Measurements from ENCODE around the gene RNF150. TPM values are rescaled to one million over a fixed set of nuclear protein-coding genes. Genes with fewer than 3 reads are reported as not detected.

The RNF150 gene
- total and polyA plus RNA-seq, 4 experiments from 2014 or later, result not detected

- ChIA-PET POLR2A (ENCODE audit: partially characterized antibody) (no interaction called here), CTCF (ENCODE audit: partially characterized antibody) (no interaction called here)
- H3K4me1 ChIP-seq (ENCODE audit: insufficient read depth, low read length), result no peaks in the 10 kb centered on the region
- H3K27me3 ChIP-seq (ENCODE audit: insufficient read depth, low read length), result no peaks in the 10 kb centered on the region
- H3K4me1 Mint-ChIP-seq, result no peaks in the 10 kb centered on the region
- H3K4me3 ChIP-seq (ENCODE audit: low read length in 2 of 2), result no peak overlapping the region
- H3K9me3 ChIP-seq (ENCODE audit: control insufficient read depth in 1 of 2, low read length in 2 of 2), result no peaks in the 10 kb centered on the region
- H3K27me3 Mint-ChIP-seq, result peaks cover 2 to 7% of the 10 kb centered on the region in 2 donors
- no peak for DNase-seq
- no peak overlapping the region for H3K4me3 Mint-ChIP-seq
- peaks cover 0 to 8% (median 3%) of the 10 kb centered on the region in 8 donors for H3K9me3 Mint-ChIP-seq
- no peak overlapping the region for H3K27ac Mint-ChIP-seq
- no peaks in the 10 kb centered on the region for H3K36me3 ChIP-seq (ENCODE audit: insufficient read depth, low read length)
- no peak overlapping the region for H3K27ac ChIP-seq (ENCODE audit: low read depth, low read length)
- no peaks in the 10 kb centered on the region for H3K36me3 Mint-ChIP-seq
- intact Hi-C loops (cut with micrococcal nuclease), result no loop called here
Measured at GRCh38 chr4:141120036-141120593, 13.2 kb downstream of the RNF150 start.

GRCh38 chr4:141119071-141119470, 14.2 kb downstream of the RNF150 start:
- no peak overlapping the region for H3K4me3 ChIP-seq (ENCODE audit: low read length in 2 of 2)
- ChIA-PET CTCF (ENCODE audit: partially characterized antibody) (no interaction called here), POLR2A (ENCODE audit: partially characterized antibody) (no interaction called here)
- H3K9me3 ChIP-seq (ENCODE audit: control insufficient read depth in 1 of 2, low read length in 2 of 2), result no peaks in the 10 kb centered on the region
- Mint-ChIP-seq H3K36me3 (no peaks in the 10 kb centered on the region), H3K9me3 (peaks cover 0 to 9% (median 5%) of the 10 kb centered on the region in 8 donors), H3K27me3 (peaks cover under 1 to 13% of the 10 kb centered on the region in 2 donors), H3K4me3 (no peak overlapping the region), H3K27ac (no peak overlapping the region), H3K4me1 (no peaks in the 10 kb centered on the region)
- no peaks in the 10 kb centered on the region for H3K4me1 ChIP-seq (ENCODE audit: insufficient read depth, low read length)
- no peaks in the 10 kb centered on the region for H3K27me3 ChIP-seq (ENCODE audit: insufficient read depth, low read length)
- DNase-seq, result no peak
- H3K27ac ChIP-seq (ENCODE audit: low read depth, low read length), result no peak overlapping the region
- intact Hi-C loops (cut with micrococcal nuclease), result no loop called here
- no peaks in the 10 kb centered on the region for H3K36me3 ChIP-seq (ENCODE audit: insufficient read depth, low read length)

- Mint-ChIP-seq H3K4me1 (no peaks in the 10 kb centered on the region), H3K27ac (no peak overlapping the region), H3K36me3 (no peaks in the 10 kb centered on the region), H3K9me3 (peaks cover 2 to 12% (median 5%) of the 10 kb centered on the region in 8 donors), H3K27me3 (peaks cover 5 to 8% of the 10 kb centered on the region in 2 donors), H3K4me3 (no peak overlapping the region)
- no peak overlapping the region for H3K4me3 ChIP-seq (ENCODE audit: low read length in 2 of 2)
- no peak for DNase-seq
- intact Hi-C loops (cut with micrococcal nuclease), result no loop called here
- ChIA-PET CTCF (ENCODE audit: partially characterized antibody) (no interaction called here), POLR2A (ENCODE audit: partially characterized antibody) (no interaction called here)
- H3K36me3 ChIP-seq (ENCODE audit: insufficient read depth, low read length), result no peaks in the 10 kb centered on the region
- no peaks in the 10 kb centered on the region for H3K4me1 ChIP-seq (ENCODE audit: insufficient read depth, low read length)
- no peak overlapping the region for H3K27ac ChIP-seq (ENCODE audit: low read depth, low read length)
- H3K9me3 ChIP-seq (ENCODE audit: control insufficient read depth in 1 of 2, low read length in 2 of 2), result no peaks in the 10 kb centered on the region
- H3K27me3 ChIP-seq (ENCODE audit: insufficient read depth, low read length), result no peaks in the 10 kb centered on the region
Measured at GRCh38 chr4:141118381-141118780, 14.9 kb downstream of the RNF150 start.

- ChIA-PET CTCF (ENCODE audit: partially characterized antibody) (no interaction called here), POLR2A (ENCODE audit: partially characterized antibody) (no interaction called here)
- peaks cover 6 to 10% of the 10 kb centered on the region in 2 donors for H3K27me3 Mint-ChIP-seq
- Histone ChIP-seq H3K27me3 (ENCODE audit: insufficient read depth, low read length) (no peaks in the 10 kb centered on the region), H3K27ac (ENCODE audit: low read depth, low read length) (no peak overlapping the region), H3K36me3 (ENCODE audit: insufficient read depth, low read length) (no peaks in the 10 kb centered on the region), H3K4me3 (ENCODE audit: low read length in 2 of 2) (no peak overlapping the region), H3K4me1 (ENCODE audit: insufficient read depth, low read length) (no peaks in the 10 kb centered on the region), H3K9me3 (ENCODE audit: control insufficient read depth in 1 of 2, low read length in 2 of 2) (no peaks in the 10 kb centered on the region)
- no peaks in the 10 kb centered on the region for H3K4me1 Mint-ChIP-seq
- intact Hi-C loops (cut with micrococcal nuclease), result no loop called here
- H3K4me3 Mint-ChIP-seq, result no peak overlapping the region
- H3K36me3 Mint-ChIP-seq, result no peaks in the 10 kb centered on the region
- peaks cover 2 to 15% (median 6%) of the 10 kb centered on the region in 8 donors for H3K9me3 Mint-ChIP-seq
- no peak overlapping the region for H3K27ac Mint-ChIP-seq
- no peak for DNase-seq
Measured at GRCh38 chr4:141117935-141118334, 15.3 kb downstream of the RNF150 start.

GRCh38 chr4:141109983-141110382, 23.3 kb downstream of the RNF150 start:
- H3K4me1 Mint-ChIP-seq, result no peaks in the 10 kb centered on the region
- peaks cover 7 to 16% of the 10 kb centered on the region in 2 donors for H3K27me3 Mint-ChIP-seq

GRCh38 chr4:141107927-141108326, 25.3 kb downstream of the RNF150 start:
- no peak overlapping the region for H3K4me3 ChIP-seq (ENCODE audit: low read length in 2 of 2)
- H3K27me3 ChIP-seq (ENCODE audit: insufficient read depth, low read length), result no peaks in the 10 kb centered on the region
- H3K36me3 ChIP-seq (ENCODE audit: insufficient read depth, low read length), result no peaks in the 10 kb centered on the region
- intact Hi-C loops (cut with micrococcal nuclease), result no loop called here
- peaks cover 2 to 7% of the 10 kb centered on the region in 2 donors for H3K27me3 Mint-ChIP-seq
- no peaks in the 10 kb centered on the region for H3K9me3 ChIP-seq (ENCODE audit: control insufficient read depth in 1 of 2, low read length in 2 of 2)
- ChIA-PET POLR2A (ENCODE audit: partially characterized antibody) (no interaction called here), CTCF (ENCODE audit: partially characterized antibody) (no interaction called here)
- H3K36me3 Mint-ChIP-seq, result no peaks in the 10 kb centered on the region
- H3K27ac Mint-ChIP-seq, result no peak overlapping the region
- no peak overlapping the region for H3K27ac ChIP-seq (ENCODE audit: low read depth, low read length)
- H3K9me3 Mint-ChIP-seq, result peaks cover 0 to 4% (median 0%) of the 10 kb centered on the region in 8 donors
- no peak overlapping the region for H3K4me3 Mint-ChIP-seq
- DNase-seq, result no peak
- H3K4me1 Mint-ChIP-seq, result no peaks in the 10 kb centered on the region
- H3K4me1 ChIP-seq (ENCODE audit: insufficient read depth, low read length), result no peaks in the 10 kb centered on the region

More at GRCh38 chr4:141109983-141110382, 23.3 kb downstream of the RNF150 start:
- Histone ChIP-seq H3K9me3 (ENCODE audit: control insufficient read depth in 1 of 2, low read length in 2 of 2) (no peaks in the 10 kb centered on the region), H3K27me3 (ENCODE audit: insufficient read depth, low read length) (no peaks in the 10 kb centered on the region), H3K27ac (ENCODE audit: low read depth, low read length) (no peak overlapping the region), H3K36me3 (ENCODE audit: insufficient read depth, low read length) (no peaks in the 10 kb centered on the region), H3K4me3 (ENCODE audit: low read length in 2 of 2) (no peak overlapping the region), H3K4me1 (ENCODE audit: insufficient read depth, low read length) (no peaks in the 10 kb centered on the region)
- no peak overlapping the region for H3K27ac Mint-ChIP-seq
- intact Hi-C loops (cut with micrococcal nuclease), result no loop called here
- no peaks in the 10 kb centered on the region for H3K36me3 Mint-ChIP-seq
- peaks cover 0 to 8% (median 3%) of the 10 kb centered on the region in 8 donors for H3K9me3 Mint-ChIP-seq
- CTCF ChIA-PET (ENCODE audit: partially characterized antibody), result no interaction called here
- POLR2A ChIA-PET (ENCODE audit: partially characterized antibody), result no interaction called here
- DNase-seq, result no peak
- H3K4me3 Mint-ChIP-seq, result no peak overlapping the region

GRCh38 chr4:141102367-141102766, 30.9 kb downstream of the RNF150 start:
- H3K4me3 ChIP-seq (ENCODE audit: low read length in 2 of 2), result no peak overlapping the region
- intact Hi-C loops (cut with micrococcal nuclease), result no loop called here
- no peaks in the 10 kb centered on the region for H3K27me3 ChIP-seq (ENCODE audit: insufficient read depth, low read length)
- no peaks in the 10 kb centered on the region for H3K9me3 ChIP-seq (ENCODE audit: control insufficient read depth in 1 of 2, low read length in 2 of 2)
- peaks cover 0 to 2% of the 10 kb centered on the region in 2 donors for H3K27me3 Mint-ChIP-seq
- no peak overlapping the region for H3K4me3 Mint-ChIP-seq
- H3K4me1 ChIP-seq (ENCODE audit: insufficient read depth, low read length), result no peaks in the 10 kb centered on the region
- H3K27ac ChIP-seq (ENCODE audit: low read depth, low read length), result no peak overlapping the region
- no peak overlapping the region for H3K27ac Mint-ChIP-seq
- H3K9me3 Mint-ChIP-seq, result peaks cover 0 to 1% (median 0%) of the 10 kb centered on the region in 8 donors
- H3K4me1 Mint-ChIP-seq, result no peaks in the 10 kb centered on the region
- ChIA-PET CTCF (ENCODE audit: partially characterized antibody) (no interaction called here), POLR2A (ENCODE audit: partially characterized antibody) (no interaction called here)
- no peaks in the 10 kb centered on the region for H3K36me3 Mint-ChIP-seq
- H3K36me3 ChIP-seq (ENCODE audit: insufficient read depth, low read length), result no peaks in the 10 kb centered on the region
- DNase-seq, result no peak

- Mint-ChIP-seq H3K36me3 (no peaks in the 10 kb centered on the region), H3K9me3 (peaks cover 0 to 1% (median 0%) of the 10 kb centered on the region in 8 donors), H3K27me3 (peaks cover 0 to 2% of the 10 kb centered on the region in 2 donors), H3K4me1 (no peaks in the 10 kb centered on the region), H3K4me3 (no peak overlapping the region), H3K27ac (no peak overlapping the region)
- no peaks in the 10 kb centered on the region for H3K4me1 ChIP-seq (ENCODE audit: insufficient read depth, low read length)
- intact Hi-C loops (cut with micrococcal nuclease), result no loop called here
- ChIA-PET POLR2A (ENCODE audit: partially characterized antibody) (no interaction called here), CTCF (ENCODE audit: partially characterized antibody) (no interaction called here)
- DNase-seq, result no peak
- no peaks in the 10 kb centered on the region for H3K36me3 ChIP-seq (ENCODE audit: insufficient read depth, low read length)
- no peaks in the 10 kb centered on the region for H3K27me3 ChIP-seq (ENCODE audit: insufficient read depth, low read length)
- H3K27ac ChIP-seq (ENCODE audit: low read depth, low read length), result no peak overlapping the region
- H3K4me3 ChIP-seq (ENCODE audit: low read length in 2 of 2), result no peak overlapping the region
- H3K9me3 ChIP-seq (ENCODE audit: control insufficient read depth in 1 of 2, low read length in 2 of 2), result no peaks in the 10 kb centered on the region
Measured at GRCh38 chr4:141101511-141101910, 31.8 kb downstream of the RNF150 start.
